Left ventricle myocardium inferior (tissue), 1 donor: ENCODE results near the gene TRIO. TPM values are rescaled to one million over a fixed set of nuclear protein-coding genes. Genes with fewer than 3 reads are reported as not detected.
A peak's percentile ranks its signal among the peaks of the same experiment; 100 is the strongest.

ENCODE experiments used
- DNase-seq: peaks from one replicate; pipeline ENCODE4 v3.0.0-alpha.2; 2020
- H3K27ac ChIP-seq: fragments of 200-600 bp; replicated peaks from 2 replicates; pipeline ENCODE4 v1.8.0; 2021
- H3K27me3 ChIP-seq: fragments of 200-600 bp; 2 replicates; pipeline ENCODE4 v1.8.0; 2021; ENCODE audit warnings: low read depth
- H3K36me3 ChIP-seq: fragments of 200-600 bp; 2 replicates; pipeline ENCODE4 v1.8.0; 2021
- H3K4me1 ChIP-seq: fragments of 200-600 bp; 2 replicates; pipeline ENCODE4 v1.8.0; 2021
- H3K4me3 ChIP-seq: fragments of 200-600 bp; 2 replicates; pipeline ENCODE4 v1.8.0; 2021; ENCODE audit warnings: mild to moderate bottlenecking, moderate library complexity
- H3K9me3 ChIP-seq: fragments of 200-600 bp; replicated peaks from 2 replicates; pipeline ENCODE4 v1.8.0; 2021
- intact Hi-C: fragments of 100-400 bp; cut with micrococcal nuclease; formaldehyde crosslinking; loops from one replicate; pipeline ENCODE4 v1.11.0; 2022
- total RNA-seq: library from RNA; stranded (reverse); fragmentation: NEBNext Ultra II Directional; extraction: Animal tissue kit (Norgen Biotek cat#: 25700); gene quantifications from one replicate; pipeline ENCODE4 v1.2.1, GENCODE V29; 2021
- TF ChIP-seq, protein P1 (sequence below): fragments of 200-600 bp; IDR thresholded peaks from 2 replicates; pipeline ENCODE4 v1.8.0; 2021; ENCODE audit warnings: antibody characterized with exemption, mild to moderate bottlenecking, borderline replicate concordance
- donor health status: DM: no; HTN: yes; CAD: no; lungs with severe emphysema.

TRIO gene
- total RNA-seq, 1 donor from 2014 or later = 52.8 TPM

DNA sequence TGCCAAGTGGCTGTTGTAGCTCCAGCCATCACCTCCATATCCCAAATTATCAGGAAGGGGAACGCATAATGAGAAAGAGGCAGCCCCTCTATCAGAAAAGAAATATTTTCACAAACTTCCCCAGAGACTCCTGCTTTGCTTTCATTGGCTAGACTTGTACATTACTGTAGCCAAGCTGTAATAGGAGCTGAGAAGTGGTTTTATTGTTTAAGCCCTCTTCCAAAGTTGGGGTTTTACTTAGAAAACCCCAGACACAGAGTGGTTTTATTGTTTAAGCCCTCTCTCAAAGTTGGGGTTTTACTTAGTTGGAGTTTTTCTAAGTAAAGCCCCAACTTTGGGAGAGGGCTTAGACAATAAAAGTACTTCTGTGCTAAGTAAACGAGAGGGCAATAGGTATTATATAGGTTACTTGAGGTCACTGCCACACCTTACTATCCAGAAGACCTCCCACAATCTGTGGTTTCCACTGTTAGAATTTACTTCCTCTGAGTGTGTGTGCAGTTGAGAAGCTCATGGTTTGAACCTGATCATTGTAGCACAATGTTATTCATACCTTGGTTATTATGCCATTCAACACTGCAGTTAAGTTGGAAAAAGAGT is 222.8 kb downstream of the TRIO start:
- no peak overlapping the region for H3K27ac ChIP-seq
- peaks cover 20% of the 10 kb centered on the region for H3K4me1 ChIP-seq
- no peaks in the 10 kb centered on the region for H3K9me3 ChIP-seq
- no peaks in the 10 kb centered on the region for H3K27me3 ChIP-seq
- TF ChIP-seq, protein P1, sequence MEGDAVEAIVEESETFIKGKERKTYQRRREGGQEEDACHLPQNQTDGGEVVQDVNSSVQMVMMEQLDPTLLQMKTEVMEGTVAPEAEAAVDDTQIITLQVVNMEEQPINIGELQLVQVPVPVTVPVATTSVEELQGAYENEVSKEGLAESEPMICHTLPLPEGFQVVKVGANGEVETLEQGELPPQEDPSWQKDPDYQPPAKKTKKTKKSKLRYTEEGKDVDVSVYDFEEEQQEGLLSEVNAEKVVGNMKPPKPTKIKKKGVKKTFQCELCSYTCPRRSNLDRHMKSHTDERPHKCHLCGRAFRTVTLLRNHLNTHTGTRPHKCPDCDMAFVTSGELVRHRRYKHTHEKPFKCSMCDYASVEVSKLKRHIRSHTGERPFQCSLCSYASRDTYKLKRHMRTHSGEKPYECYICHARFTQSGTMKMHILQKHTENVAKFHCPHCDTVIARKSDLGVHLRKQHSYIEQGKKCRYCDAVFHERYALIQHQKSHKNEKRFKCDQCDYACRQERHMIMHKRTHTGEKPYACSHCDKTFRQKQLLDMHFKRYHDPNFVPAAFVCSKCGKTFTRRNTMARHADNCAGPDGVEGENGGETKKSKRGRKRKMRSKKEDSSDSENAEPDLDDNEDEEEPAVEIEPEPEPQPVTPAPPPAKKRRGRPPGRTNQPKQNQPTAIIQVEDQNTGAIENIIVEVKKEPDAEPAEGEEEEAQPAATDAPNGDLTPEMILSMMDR = no peak
- intact Hi-C loops = no loop called here
- H3K4me3 ChIP-seq = no peak overlapping the region
- DNase-seq = no peak
- peaks cover 95% of the 10 kb centered on the region for H3K36me3 ChIP-seq

DNA sequence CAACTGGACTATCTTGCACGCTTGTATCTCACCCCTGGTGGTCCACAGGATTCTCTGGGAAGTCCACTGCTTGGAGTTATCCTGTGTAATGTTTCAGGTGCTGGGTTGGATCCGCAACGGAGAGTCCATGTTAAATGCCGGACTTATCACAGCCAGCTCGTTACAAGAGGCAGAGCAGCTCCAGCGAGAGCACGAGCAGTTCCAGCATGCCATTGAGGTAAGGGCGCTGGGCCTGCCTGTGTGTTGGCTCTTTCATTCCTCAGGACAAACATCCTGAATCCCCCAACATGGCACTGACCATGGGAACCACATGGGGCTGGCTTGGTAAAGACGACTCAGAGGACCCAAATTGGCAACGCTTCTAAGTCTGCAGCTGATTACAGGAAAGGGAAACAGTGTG is 223.6 kb downstream of the TRIO start:
- intact Hi-C loops = no loop called here
- DNase-seq = no peak

DNA sequence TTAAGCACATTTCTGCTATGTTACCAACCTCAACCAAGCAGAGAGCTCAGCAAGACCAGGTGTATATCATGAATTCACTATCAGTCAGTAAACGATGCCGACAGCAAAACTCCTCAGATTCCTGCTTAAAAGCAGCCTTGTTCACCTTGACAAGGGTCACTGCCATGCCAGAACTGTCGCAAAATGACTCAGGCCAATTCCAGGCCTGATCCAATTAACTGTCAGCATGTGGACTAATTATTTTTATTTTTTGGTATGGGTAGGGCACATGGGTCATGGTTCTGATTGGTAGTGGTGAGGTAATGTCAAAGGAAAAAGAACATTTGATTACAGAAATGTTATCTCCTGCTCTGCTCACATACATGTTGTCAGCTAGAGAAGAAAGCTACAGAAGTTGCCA is 224.2 kb downstream of the TRIO start:
- intact Hi-C loops = no loop called here
- H3K36me3 ChIP-seq = peaks cover 94% of the 10 kb centered on the region
- TF ChIP-seq, protein P1 = no peak

More for the DNA sequence above, 223.6 kb downstream of the TRIO start:
- Histone ChIP-seq H3K27me3 (no peaks in the 10 kb centered on the region), H3K36me3 (peaks cover 94% of the 10 kb centered on the region), H3K9me3 (no peaks in the 10 kb centered on the region), H3K4me3 (no peak overlapping the region), H3K4me1 (peaks cover 20% of the 10 kb centered on the region), H3K27ac (peak overlapping the region; percentile 59)
- TF ChIP-seq, protein P1 = no peak

DNA sequence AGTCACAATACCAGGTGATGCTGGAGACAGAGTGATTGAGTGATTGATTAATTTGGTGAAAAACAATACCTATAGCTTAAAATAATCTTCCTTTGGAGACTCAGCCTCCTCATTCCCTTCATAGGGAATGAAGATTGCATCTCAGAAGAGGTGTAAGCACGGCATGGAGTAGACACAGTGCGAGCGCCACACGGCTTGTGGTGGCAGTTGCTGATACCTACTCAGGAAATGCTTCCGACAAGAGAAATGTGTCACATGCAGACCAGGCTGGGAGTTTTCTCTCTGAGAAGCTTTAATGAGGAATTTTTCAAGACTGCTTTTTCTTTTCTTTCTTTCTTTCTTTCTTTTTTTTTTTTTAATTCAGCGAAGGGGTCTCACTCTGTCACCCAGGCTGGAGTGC is 226.6 kb downstream of the TRIO start:
- peaks cover 24% of the 10 kb centered on the region for H3K4me1 ChIP-seq
- TF ChIP-seq, protein P1 = no peak
- no peak overlapping the region for H3K4me3 ChIP-seq
- no peaks in the 10 kb centered on the region for H3K27me3 ChIP-seq
- no peaks in the 10 kb centered on the region for H3K9me3 ChIP-seq
- H3K36me3 ChIP-seq = peaks cover 94% of the 10 kb centered on the region
- intact Hi-C loops = no loop called here
- H3K27ac ChIP-seq = no peak overlapping the region
- no peak for DNase-seq

More for the DNA sequence above, 224.2 kb downstream of the TRIO start:
- Histone ChIP-seq H3K9me3 (no peaks in the 10 kb centered on the region), H3K4me1 (peaks cover 20% of the 10 kb centered on the region), H3K27me3 (no peaks in the 10 kb centered on the region), H3K4me3 (no peak overlapping the region), H3K27ac (peak overlapping the region; percentile 59)
- no peak for DNase-seq

DNA sequence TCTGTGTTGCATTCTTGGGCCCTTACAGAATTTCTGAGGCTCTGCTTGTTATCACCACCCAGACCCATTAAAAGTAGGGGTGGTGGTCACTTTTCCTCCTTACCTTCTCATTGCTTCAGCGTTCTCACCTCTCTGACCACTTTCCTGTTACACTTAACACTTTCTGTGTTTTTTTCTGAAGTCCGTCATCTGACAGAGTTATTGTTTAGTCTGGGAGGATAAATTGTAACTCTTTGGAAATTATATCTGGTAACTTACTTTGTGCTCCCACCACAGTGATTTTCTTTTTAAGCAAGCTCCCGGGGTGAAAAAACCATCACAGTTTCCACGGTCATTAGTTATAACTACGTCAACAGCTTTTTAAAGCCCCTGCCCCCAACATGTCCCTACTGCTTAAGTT is 227.2 kb downstream of the TRIO start:
- Histone ChIP-seq H3K27ac (no peak overlapping the region), H3K36me3 (peaks cover 94% of the 10 kb centered on the region), H3K4me3 (no peak overlapping the region), H3K27me3 (no peaks in the 10 kb centered on the region), H3K4me1 (peaks cover 24% of the 10 kb centered on the region), H3K9me3 (no peaks in the 10 kb centered on the region)
- DNase-seq = no peak
- intact Hi-C loops = no loop called here
- TF ChIP-seq, protein P1 = no peak
